Measurements from ENCODE around the gene MAGEB1. TPM values are rescaled to one million over a fixed set of nuclear protein-coding genes. Genes with fewer than 3 reads are reported as not detected.
A peak's percentile ranks its signal among the peaks of the same experiment; 100 is the strongest.

Gene MAGEB1
- total RNA-seq, 6 experiments from 2014 or later = not detected

- no peak for ATAC-seq
- DNase-seq = no peak
- TF ChIP-seq, protein P1, sequence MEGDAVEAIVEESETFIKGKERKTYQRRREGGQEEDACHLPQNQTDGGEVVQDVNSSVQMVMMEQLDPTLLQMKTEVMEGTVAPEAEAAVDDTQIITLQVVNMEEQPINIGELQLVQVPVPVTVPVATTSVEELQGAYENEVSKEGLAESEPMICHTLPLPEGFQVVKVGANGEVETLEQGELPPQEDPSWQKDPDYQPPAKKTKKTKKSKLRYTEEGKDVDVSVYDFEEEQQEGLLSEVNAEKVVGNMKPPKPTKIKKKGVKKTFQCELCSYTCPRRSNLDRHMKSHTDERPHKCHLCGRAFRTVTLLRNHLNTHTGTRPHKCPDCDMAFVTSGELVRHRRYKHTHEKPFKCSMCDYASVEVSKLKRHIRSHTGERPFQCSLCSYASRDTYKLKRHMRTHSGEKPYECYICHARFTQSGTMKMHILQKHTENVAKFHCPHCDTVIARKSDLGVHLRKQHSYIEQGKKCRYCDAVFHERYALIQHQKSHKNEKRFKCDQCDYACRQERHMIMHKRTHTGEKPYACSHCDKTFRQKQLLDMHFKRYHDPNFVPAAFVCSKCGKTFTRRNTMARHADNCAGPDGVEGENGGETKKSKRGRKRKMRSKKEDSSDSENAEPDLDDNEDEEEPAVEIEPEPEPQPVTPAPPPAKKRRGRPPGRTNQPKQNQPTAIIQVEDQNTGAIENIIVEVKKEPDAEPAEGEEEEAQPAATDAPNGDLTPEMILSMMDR (IDR thresholded peaks at IDR 0.05) = no peak
- no peak for TF ChIP-seq POLR2A (IDR thresholded peaks at IDR 0.05)
- Histone ChIP-seq H3K9me3 (no peaks in the 10 kb centered on the region), H3K27me3 (peaks cover 0 to 4% of the 10 kb centered on the region in 2 donors), H3K4me3 (no peak overlapping the region), H3K27ac (no peak overlapping the region), H3K4me1 (no peaks in the 10 kb centered on the region), H3K36me3 (no peaks in the 10 kb centered on the region)
- intact Hi-C loops (cut with DNase I) = no loop called here
Observed at GRCh38 chrX:30261012-30261411, 14.1 kb downstream of the MAGEB1 start.

DNA sequence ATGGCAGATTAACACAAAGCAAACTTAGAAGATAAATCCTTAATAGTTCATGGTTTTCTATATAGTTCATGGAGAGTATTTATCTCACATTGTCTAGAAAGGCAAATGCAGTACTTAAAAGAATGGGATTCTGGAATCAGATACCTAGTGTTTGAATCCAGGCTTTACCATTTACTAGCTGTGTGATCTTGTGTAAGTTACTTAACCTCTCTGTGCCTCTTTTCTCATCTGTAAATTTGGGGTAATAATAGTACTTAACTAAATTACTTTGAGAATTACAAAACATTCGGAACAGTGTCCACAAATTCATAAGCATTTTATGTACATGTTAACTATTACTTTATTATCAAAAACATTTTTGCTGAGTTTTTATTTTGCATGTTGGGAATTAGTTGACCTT, 15.8 kb downstream of the MAGEB1 start:
- no peak overlapping the region for H3K4me3 ChIP-seq
- peaks cover 0 to 4% of the 10 kb centered on the region in 2 donors for H3K27me3 ChIP-seq
- TF ChIP-seq, protein P1 (IDR thresholded peaks at IDR 0.05) = no peak
- TF ChIP-seq POLR2A (IDR thresholded peaks at IDR 0.05) = no peak
- no peaks in the 10 kb centered on the region for H3K9me3 ChIP-seq
- ATAC-seq (no peak), DNase-seq (no peak)
- H3K36me3 ChIP-seq = no peaks in the 10 kb centered on the region
- intact Hi-C loops (cut with DNase I) = no loop called here
- 29% methylated on average over 1 of the region's 1 CpG for WGBS (ENCODE audit: insufficient coverage, low coverage, low lambda C conversion rate, missing lambda C conversion rate)
- no peak overlapping the region for H3K27ac ChIP-seq
- no peaks in the 10 kb centered on the region for H3K4me1 ChIP-seq

DNA sequence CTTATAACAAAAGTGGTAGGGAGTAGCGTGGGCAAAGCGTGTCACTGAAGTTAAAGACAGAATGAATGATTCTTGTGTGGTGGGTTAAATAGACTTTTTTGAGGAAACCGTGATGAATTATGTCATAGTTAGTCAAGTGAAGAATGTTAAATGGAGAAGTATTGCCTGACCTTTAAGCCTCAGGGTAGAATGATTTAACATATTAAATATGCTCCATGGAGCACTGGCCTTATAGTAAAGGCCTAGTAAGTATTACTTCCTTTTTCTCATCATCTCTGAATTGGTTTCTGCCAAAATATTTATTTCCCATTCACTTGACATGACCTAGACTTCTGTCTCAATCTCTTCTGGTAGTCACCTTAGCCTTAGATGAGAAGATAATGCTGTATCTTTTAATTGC, 23.7 kb downstream of the MAGEB1 start:
- H3K27me3 ChIP-seq = no peaks in the 10 kb centered on the region
- H3K4me3 ChIP-seq = no peak overlapping the region
- ATAC-seq (no peak), DNase-seq (no peak)
- WGBS (ENCODE audit: insufficient coverage, low coverage, low lambda C conversion rate, missing lambda C conversion rate) = 55% methylated on average over 3 of the region's 3 CpGs
- H3K9me3 ChIP-seq = no peaks in the 10 kb centered on the region
- H3K36me3 ChIP-seq = no peaks in the 10 kb centered on the region
- H3K4me1 ChIP-seq = no peaks in the 10 kb centered on the region
- TF ChIP-seq POLR2A (IDR thresholded peaks at IDR 0.05) = no peak
- TF ChIP-seq, protein P1 (IDR thresholded peaks at IDR 0.05) = no peak
- intact Hi-C loops (cut with DNase I) = no loop called here
- H3K27ac ChIP-seq = no peak overlapping the region

DNA sequence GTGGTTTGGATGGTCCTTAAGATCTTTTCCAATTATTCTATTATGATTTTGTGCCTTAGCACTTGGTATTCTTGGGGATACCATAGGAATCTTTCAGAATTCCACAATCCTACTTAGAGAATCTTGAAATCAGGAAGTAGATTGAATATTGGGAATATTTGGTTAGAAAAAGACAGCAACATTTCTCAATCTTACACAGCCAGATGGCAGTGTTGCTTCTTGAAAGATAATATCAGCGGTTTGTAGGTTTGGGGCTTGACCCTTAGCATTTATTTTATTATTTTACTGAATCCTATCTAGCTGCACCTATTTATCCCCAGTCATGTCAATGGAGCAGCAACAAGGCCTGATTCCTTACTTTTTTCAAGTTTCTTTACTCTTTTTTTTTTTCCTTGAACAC, 28.6 kb downstream of the MAGEB1 start:
- no peaks in the 10 kb centered on the region for H3K27me3 ChIP-seq
- peak in 2 of 4 donors; percentile 28 to 49 for ATAC-seq
- intact Hi-C loops (cut with DNase I) = no loop called here
- H3K27ac ChIP-seq = no peak overlapping the region
- WGBS (ENCODE audit: insufficient coverage, low coverage, low lambda C conversion rate, missing lambda C conversion rate) = 0% methylated on average over 1 of the region's 1 CpG
- H3K9me3 ChIP-seq = no peaks in the 10 kb centered on the region
- no peak overlapping the region for H3K4me3 ChIP-seq
- H3K36me3 ChIP-seq = no peaks in the 10 kb centered on the region
- no peaks in the 10 kb centered on the region for H3K4me1 ChIP-seq
- TF ChIP-seq, protein P1 (IDR thresholded peaks at IDR 0.05) = peak; percentile 25 to 42 (median 31)
- TF ChIP-seq POLR2A (IDR thresholded peaks at IDR 0.05) = no peak
- no peak for DNase-seq

DNA sequence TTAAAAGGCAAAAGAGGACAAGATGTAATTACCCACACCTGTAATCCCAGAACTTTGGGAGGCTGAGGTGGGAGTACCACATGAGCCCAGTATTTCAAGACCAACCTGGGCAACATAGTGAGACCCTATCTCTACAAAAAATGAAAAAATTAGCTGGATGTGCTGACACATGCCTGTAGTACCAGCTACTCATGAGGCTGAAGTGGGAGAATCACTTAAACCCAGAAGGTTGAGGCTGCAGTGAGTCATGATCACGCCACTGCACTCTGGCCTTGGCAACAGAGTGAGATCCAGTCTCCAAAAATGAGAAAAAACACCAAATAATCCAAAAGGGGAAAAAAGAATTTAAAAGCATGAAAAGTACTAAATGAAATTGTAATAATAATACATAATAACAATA, 31.4 kb downstream of the MAGEB1 start:
- TF ChIP-seq POLR2A (IDR thresholded peaks at IDR 0.05) = no peak
- TF ChIP-seq, protein P1 (IDR thresholded peaks at IDR 0.05) = no peak
- Histone ChIP-seq H3K36me3 (no peaks in the 10 kb centered on the region), H3K4me1 (no peaks in the 10 kb centered on the region), H3K27me3 (no peaks in the 10 kb centered on the region), H3K27ac (no peak overlapping the region), H3K4me3 (no peak overlapping the region), H3K9me3 (no peaks in the 10 kb centered on the region)
- intact Hi-C loops (cut with DNase I) = no loop called here
- no peak for ATAC-seq
- no peak for DNase-seq
- WGBS (ENCODE audit: insufficient coverage, low coverage, low lambda C conversion rate, missing lambda C conversion rate) = 67% methylated on average over 1 of the region's 1 CpG

Data from right lobe of liver (tissue), 6 donors.